GM19099 (cell line): Measurements from ENCODE around the gene GALNT16.

ENCODE experiments used
- POLR2A ChIP-seq: IDR thresholded peaks from 3 replicates; pipeline ENCODE4 v1.6.1; 2011; ENCODE audit warnings: low read depth; ENCODE audit not compliant: insufficient read length; ENCODE audit errors: extremely low read depth

Gene GALNT16

DNA sequence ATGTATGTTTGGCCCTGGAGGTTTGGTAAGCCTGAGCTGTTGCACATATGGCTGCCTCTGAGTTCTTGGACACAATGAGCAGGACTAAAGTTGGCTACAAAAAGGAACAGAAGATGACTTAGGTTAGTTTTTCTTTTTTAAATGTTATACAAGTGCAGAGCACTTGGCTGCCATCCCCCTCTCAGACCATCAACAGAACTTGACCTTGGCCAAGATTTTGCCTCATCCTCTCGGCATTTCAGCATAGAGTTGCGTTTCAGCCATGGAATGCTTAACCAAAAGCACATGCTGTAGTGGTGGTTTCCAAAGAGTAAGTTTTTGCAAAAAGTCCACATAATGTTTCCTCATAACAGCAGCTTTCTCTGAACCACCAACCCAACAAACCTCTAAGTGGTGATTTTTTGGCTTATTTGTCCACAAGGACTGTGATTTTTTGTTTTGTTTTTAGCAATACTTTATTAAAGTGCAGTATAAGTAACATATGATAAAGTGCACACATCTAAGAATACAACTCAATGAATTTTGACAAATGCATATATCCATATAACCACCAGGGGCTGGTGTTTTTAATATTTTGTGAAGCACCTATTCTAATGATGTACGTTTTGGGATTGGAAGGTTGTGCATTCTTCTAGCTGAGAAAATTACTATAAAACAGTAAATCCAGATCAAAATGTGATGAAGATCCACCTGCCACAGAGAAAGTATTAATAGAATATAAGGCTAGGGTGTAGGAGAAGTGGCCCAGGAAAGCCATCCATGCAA, 12.1 kb upstream of the GALNT16 start:
- TF ChIP-seq POLR2A, result no peak

DNA sequence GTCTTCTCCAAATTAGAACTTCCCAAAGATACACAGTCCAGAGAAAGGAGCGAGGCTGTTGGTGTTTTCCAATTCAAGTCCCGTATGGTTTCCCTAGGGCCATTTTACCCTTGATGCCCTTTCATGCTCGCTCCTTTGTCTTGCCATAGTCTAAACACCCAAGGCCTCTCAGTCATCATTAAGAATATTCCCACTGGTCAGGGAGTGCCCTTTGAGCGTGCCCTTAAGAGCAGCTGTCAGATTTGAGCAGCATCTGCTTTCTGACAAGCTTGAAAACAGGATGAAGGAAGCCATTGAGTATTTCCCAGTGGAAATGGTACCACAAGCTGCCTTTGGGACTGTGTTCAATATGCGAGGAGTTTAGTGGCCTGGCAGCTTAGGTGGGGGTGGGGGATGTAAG, 10.4 kb upstream of the GALNT16 start:
- TF ChIP-seq POLR2A, result no peak

GRCh38 chr14:69252851-69253250, 7.1 kb upstream of the GALNT16 start:
- no peak for TF ChIP-seq POLR2A

DNA sequence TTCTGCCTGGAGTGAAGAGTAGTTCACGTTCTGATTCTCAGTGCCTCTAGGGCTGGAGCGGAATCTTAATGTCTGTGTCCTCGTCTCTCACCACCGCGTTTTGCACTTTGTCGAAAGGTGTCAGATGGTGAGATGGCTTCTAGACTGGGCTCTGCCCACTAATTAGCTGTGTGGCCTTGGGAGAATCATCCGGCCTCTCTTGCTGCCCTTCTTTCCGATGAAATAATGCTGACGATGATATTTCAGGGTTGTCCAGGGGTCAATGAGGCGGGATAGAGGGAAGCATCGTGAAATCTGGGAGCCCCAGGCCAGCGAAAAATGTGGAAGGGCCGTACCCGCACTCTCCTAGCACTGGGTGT, 811 bp upstream of the GALNT16 start:
- no peak for TF ChIP-seq POLR2A

GRCh38 chr14:69260190-69260860, 367 bp downstream of the GALNT16 start:
- TF ChIP-seq POLR2A, result no peak

- no peak for TF ChIP-seq POLR2A
Observed at GRCh38 chr14:69260861-69261564, 1.1 kb downstream of the GALNT16 start.

- TF ChIP-seq POLR2A, result no peak
Observed at GRCh38 chr14:69261761-69262331, 1.9 kb downstream of the GALNT16 start.

- TF ChIP-seq POLR2A, result no peak
Observed at GRCh38 chr14:69262516-69262915, 2.6 kb downstream of the GALNT16 start.

GRCh38 chr14:69263364-69263763, 3.4 kb downstream of the GALNT16 start:
- no peak for TF ChIP-seq POLR2A

GRCh38 chr14:69263771-69264170, 3.8 kb downstream of the GALNT16 start:
- no peak for TF ChIP-seq POLR2A

DNA sequence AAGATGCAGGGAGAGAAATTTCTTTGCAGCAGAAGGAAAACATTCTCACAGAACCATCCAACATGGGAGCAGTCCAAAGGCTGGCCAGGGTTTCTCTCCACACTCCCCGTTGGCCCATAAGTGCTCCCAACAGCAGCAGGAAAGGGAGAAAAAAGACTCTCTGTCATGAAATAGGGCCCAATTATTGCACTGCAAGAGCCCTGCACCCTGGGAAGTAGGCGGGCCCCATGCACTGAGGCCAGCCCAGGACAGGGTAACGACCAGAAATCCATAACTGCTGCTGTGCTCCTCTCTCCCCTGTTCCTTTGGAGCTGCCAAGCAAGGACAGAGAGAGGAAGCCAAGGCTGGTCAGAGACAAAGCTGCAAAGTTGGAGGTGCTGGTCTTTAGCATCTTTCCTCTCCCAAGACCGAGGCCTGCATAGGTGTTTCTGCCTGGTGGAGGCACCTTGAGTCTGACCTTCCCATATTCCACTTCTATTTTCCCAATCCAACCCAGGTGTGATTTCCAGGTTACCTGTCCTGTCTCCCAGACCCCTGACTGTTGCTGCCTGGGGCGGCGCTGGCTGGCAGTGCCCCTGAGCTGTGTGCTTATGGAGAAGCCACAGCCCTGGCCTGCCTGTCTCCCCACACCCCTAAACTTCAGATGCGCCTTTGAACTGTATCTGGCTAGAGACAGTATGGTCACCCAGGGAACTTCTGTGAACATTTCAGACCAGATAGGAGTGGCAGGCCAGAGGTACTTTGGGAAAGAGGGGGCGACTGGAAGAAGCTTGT, 6.8 kb downstream of the GALNT16 start:
- TF ChIP-seq POLR2A, result no peak

DNA sequence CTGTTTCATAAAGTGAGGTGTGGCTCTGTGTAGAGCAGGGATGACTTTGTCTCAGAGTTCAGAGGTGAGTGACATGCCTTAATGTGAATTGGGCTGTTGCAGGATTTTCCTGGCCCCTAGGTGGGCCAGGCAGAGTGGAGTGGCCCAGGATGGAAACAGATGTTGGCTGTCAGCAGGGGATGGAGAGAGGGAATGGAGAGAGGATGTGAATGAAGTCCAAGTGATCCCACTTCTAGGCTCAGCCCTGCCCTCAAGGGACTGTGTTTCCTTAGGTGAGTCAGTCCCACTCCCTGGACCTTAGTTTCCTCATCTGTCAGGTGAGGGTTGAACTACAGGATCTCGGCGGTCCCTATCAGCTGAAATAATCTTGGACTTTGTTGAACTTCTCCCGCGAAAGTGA, 7.5 kb downstream of the GALNT16 start:
- TF ChIP-seq POLR2A, result no peak

GRCh38 chr14:69268223-69268622, 8.3 kb downstream of the GALNT16 start:
- TF ChIP-seq POLR2A, result no peak

DNA sequence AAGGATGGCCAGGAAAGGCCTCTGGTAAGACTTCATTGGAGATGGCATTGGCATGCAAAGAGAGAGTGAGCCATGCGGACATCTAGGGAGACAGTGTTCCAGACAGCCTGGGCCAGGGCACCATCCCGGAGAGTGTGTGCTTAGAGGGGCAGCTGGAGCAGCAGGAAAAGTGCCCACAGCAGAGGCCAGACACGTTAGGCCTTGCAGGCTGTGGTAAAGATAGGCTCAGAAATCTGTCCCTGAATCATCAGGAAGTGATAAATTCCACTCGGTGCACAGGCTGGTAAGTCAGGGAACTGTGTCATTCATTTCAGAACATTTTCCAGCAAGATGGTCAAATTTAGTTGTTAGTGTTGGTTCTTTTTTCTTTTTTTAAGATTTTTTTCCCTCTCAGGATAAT, 8.8 kb downstream of the GALNT16 start:
- TF ChIP-seq POLR2A, result no peak

DNA sequence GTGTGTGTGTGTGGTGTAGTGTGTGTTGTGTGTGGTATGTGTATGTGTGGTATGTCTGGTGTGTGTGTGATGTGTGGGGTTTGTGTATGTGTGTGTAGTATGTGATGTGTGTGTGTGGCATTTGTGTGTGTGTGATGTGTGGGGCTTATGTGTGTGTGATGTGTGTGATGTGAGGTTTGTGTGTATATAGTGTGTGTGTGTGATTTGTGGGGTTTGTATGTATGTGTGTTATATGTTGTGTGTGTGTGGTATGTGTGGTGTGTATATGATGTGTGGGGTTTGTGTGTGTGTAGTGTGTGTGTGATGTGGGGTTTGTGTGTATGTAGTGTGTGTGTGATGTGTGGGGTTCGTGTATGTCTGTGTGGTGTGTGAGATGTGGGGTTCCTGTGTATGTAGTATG, 9.4 kb downstream of the GALNT16 start:
- TF ChIP-seq POLR2A, result no peak
